Fibroblast of peridontal ligament (primary cell): ENCODE results near the gene IGFL4.

Experiments used
- DNase-seq: peaks from one replicate; pipeline ENCODE4 v3.0.0-alpha.2; 2010; ENCODE audit errors: extremely low read depth

IGFL4 gene

GRCh38 chr19:46063201-46063600, 22.4 kb upstream of the IGFL4 start:
- DNase-seq, result no peak

GRCh38 chr19:46060012-46060411, 19.2 kb upstream of the IGFL4 start:
- no peak for DNase-seq

GRCh38 chr19:46058778-46059177, 18.0 kb upstream of the IGFL4 start:
- DNase-seq, result no peak

- no peak for DNase-seq
These were observed 15.7 kb upstream of the IGFL4 start for GRCh38 chr19:46056536-46056935.

- no peak for DNase-seq
These were observed 12.1 kb upstream of the IGFL4 start for GRCh38 chr19:46052896-46053295.

- DNase-seq, result no peak
These were observed 8.8 kb upstream of the IGFL4 start for GRCh38 chr19:46049597-46049996.

GRCh38 chr19:46043519-46043918, 2.7 kb upstream of the IGFL4 start:
- no peak for DNase-seq

- DNase-seq, result no peak
These were observed 1.6 kb upstream of the IGFL4 start for GRCh38 chr19:46042252-46042883.

GRCh38 chr19:46040125-46040524, 677 bp downstream of the IGFL4 start:
- no peak for DNase-seq

GRCh38 chr19:46036744-46037128, 4.1 kb downstream of the IGFL4 start:
- no peak for DNase-seq

GRCh38 chr19:46035986-46036743, 4.6 kb downstream of the IGFL4 start:
- no peak for DNase-seq

GRCh38 chr19:46035546-46035945, 5.3 kb downstream of the IGFL4 start:
- no peak for DNase-seq

GRCh38 chr19:46033401-46033800, 7.4 kb downstream of the IGFL4 start:
- no peak for DNase-seq

- no peak for DNase-seq
These were observed 8.2 kb downstream of the IGFL4 start for GRCh38 chr19:46032597-46033025.

- DNase-seq, result no peak
These were observed 8.8 kb downstream of the IGFL4 start for GRCh38 chr19:46031781-46032596.

GRCh38 chr19:46030812-46031550, 9.8 kb downstream of the IGFL4 start:
- DNase-seq, result no peak

GRCh38 chr19:46025835-46026234, 15.0 kb downstream of the IGFL4 start:
- DNase-seq, result no peak

GRCh38 chr19:46023311-46023779, 17.5 kb downstream of the IGFL4 start:
- DNase-seq, result no peak

- DNase-seq, result no peak
These were observed 18.1 kb downstream of the IGFL4 start, which contains the start of gene PGLYRP1 for GRCh38 chr19:46022431-46023310. PGLYRP1 (minus strand) TSS chr19:46023053; CDS start chr19:46023021, 32 bp downstream.

- no peak for DNase-seq
These were observed 18.8 kb downstream of the IGFL4 start for GRCh38 chr19:46022061-46022430.
